ENCODE results near the gene ATP8A2. TPM values are rescaled to one million over a fixed set of nuclear protein-coding genes. Genes with fewer than 3 reads are reported as not detected.

Gene ATP8A2
- total and polyA plus RNA-seq, 10 of the 15 experiments (the other 5 are each of a cell fraction or from before 2014, with no cell fraction given), result 0.01 to 0.04 (median 0.04) TPM; not detected in 7

- TF ChIP-seq NBN (IDR thresholded peaks at IDR 0.05) (no peak), TARDBP (IDR thresholded peaks at IDR 0.05; ENCODE audit: borderline replicate concordance) (no peak), PBX3 (IDR thresholded peaks at IDR 0.05; ENCODE audit: insufficient replicate concordance, low read depth, low read length) (no peak), RAD51 (IDR thresholded peaks at IDR 0.05) (no peak), GABPA (IDR thresholded peaks at IDR 0.05; ENCODE audit: low read depth) (no peak), EGR1 (IDR thresholded peaks at IDR 0.05; ENCODE audit: borderline replicate concordance in 1 of 2, low read depth in 2 of 2, low read length in 2 of 2) (no peak), CHD2 (IDR thresholded peaks at IDR 0.05; ENCODE audit: borderline replicate concordance, low read depth, low read length) (no peak)
These were observed 489.1 kb downstream of the ATP8A2 start (continued) for GRCh38 chr13:25860862-25861261.

GRCh38 chr13:25862156-25862555 is 490.4 kb downstream of the ATP8A2 start:
- no peaks in the 10 kb centered on the region; a peak in 1 of 4 replicates for H3K27me3 ChIP-seq (replicated peaks in 1 of 2; ENCODE audit: control insufficient read depth in 2 of 2, insufficient read depth in 2 of 2, low read length in 1 of 2)
- no peaks in the 10 kb centered on the region for H3K79me2 ChIP-seq (ENCODE audit: control insufficient read depth, insufficient read depth, low read length)
- intact Hi-C loops (cut with micrococcal nuclease; ENCODE audit: unreplicated experiment), result no loop called here
- SMC1A ChIA-PET (ENCODE audit: uncharacterized antibody, unreplicated experiment), result no interaction called here
- no peaks in the 10 kb centered on the region for H3K36me3 ChIP-seq (ENCODE audit: control insufficient read depth in 2 of 2, insufficient read depth in 2 of 2, low read length in 1 of 2)
- no peak overlapping the region for H3K27ac ChIP-seq (ENCODE audit: control insufficient read depth, insufficient read depth)
- 9% methylated on average over 4 of the region's 4 CpGs for WGBS (ENCODE audit: insufficient coverage, insufficient replicate concordance, low lambda C conversion rate, missing lambda C conversion rate)
- H3K9ac ChIP-seq (ENCODE audit: control insufficient read depth, insufficient read depth, low read length), result no peak overlapping the region
- POLR2A ChIA-PET, result no interaction called here
- ATAC-seq, result no peak
- BruUV-seq (replicated peaks), result no TSS peak
- H3K9me3 ChIP-seq (replicated peaks; ENCODE audit: control insufficient read depth, insufficient read depth, low read length), result no peaks in the 10 kb centered on the region
- FAIRE-seq, result no peak
- no peaks in the 10 kb centered on the region for H4K20me1 ChIP-seq (ENCODE audit: control insufficient read depth, insufficient read depth)
- in situ Hi-C loops (cut with MboI), result no loop called here
- H3K4me1 ChIP-seq (ENCODE audit: control insufficient read depth, insufficient read depth, low read length), result no peaks in the 10 kb centered on the region
- no peak overlapping the region for H3K4me2 ChIP-seq (ENCODE audit: control insufficient read depth, insufficient read depth)
- H3K4me3 ChIP-seq, result no peak overlapping the region
- H2AFZ ChIP-seq (ENCODE audit: control insufficient read depth, low read depth, low read length), result no peak overlapping the region
- no peak for DNase-seq (ENCODE audit: low read depth, low spot score)
- RAD21 ChIA-PET (ENCODE audit: unreplicated experiment), result no interaction called here
- CTCF ChIA-PET, result no interaction called here
- TF ChIP-seq E2F8 (IDR thresholded peaks at IDR 0.05; ENCODE audit: low read depth, partially characterized antibody), result no peak
- TF ChIP-seq POLR2AphosphoS5 (IDR thresholded peaks at IDR 0.05; ENCODE audit: low read length), result no peak
- TF ChIP-seq ESRRA (IDR thresholded peaks at IDR 0.05; ENCODE audit: low read length), result no peak
- TF ChIP-seq PAX8 (IDR thresholded peaks at IDR 0.05), result no peak
- TF ChIP-seq NFXL1 (IDR thresholded peaks at IDR 0.05; ENCODE audit: borderline replicate concordance), result no peak
- TF ChIP-seq SP1 (IDR thresholded peaks at IDR 0.05; ENCODE audit: low read depth, low read length), result no peak
- TF ChIP-seq TBL1XR1 (IDR thresholded peaks at IDR 0.05; ENCODE audit: low read depth, low read length), result no peak
- no peak for TF ChIP-seq RELB (IDR thresholded peaks at IDR 0.05; ENCODE audit: low read depth)
- no peak for TF ChIP-seq TCF12 (IDR thresholded peaks at IDR 0.05; ENCODE audit: low read depth, low read length)
- TF ChIP-seq ZNF207 (IDR thresholded peaks at IDR 0.05; ENCODE audit: borderline replicate concordance), result no peak
- TF ChIP-seq BCL11A (IDR thresholded peaks at IDR 0.05; ENCODE audit: low read depth, low read length), result no peak

Data from GM12878 (cell line).